ENCODE results near the gene TSPAN18. TPM values are rescaled to one million over a fixed set of nuclear protein-coding genes. Genes with fewer than 3 reads are reported as not detected.

Gene TSPAN18
- total and polyA plus RNA-seq, 10 of the 15 experiments (the other 5 are each of a cell fraction or from before 2014, with no cell fraction given), result 0.02 to 0.77 (median 0.13) TPM; not detected in 1

DNA sequence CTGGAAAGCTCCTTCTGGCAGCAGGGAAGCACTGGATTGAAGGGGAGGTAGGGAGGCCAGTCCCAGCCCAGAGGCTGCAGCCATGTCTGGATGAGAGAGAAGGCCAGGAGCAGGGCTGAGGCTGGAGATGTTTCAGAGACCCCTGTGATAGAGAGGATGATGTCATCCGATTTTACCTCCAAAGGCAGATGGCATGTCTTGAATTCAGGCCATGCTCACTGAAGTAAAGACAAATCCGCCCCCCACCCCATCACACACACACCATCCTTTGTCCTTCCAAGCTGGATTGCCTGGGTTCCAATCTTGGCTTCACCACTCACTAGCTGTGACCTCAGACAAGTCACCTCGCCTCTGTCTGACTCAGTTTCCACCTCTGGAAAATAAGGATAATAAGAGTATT is 176.8 kb downstream of the TSPAN18 start:
- ChIA-PET POLR2A (no interaction called here), CTCF (interaction anchor here (1.0 to 2.3 kb wide), 2 partner anchors 8 to 80 kb away, joined by 3 to 13 read pairs; no protein-coding TSS in a partner anchor), RAD21 (ENCODE audit: unreplicated experiment) (no interaction called here), SMC1A (ENCODE audit: uncharacterized antibody, unreplicated experiment) (no interaction called here)
- BruUV-seq (replicated peaks), result no TSS peak
- Histone ChIP-seq H3K36me3 (ENCODE audit: control insufficient read depth in 2 of 2, insufficient read depth in 2 of 2, low read length in 1 of 2) (no peaks in the 10 kb centered on the region), H2AFZ (ENCODE audit: control insufficient read depth, low read depth, low read length) (no peak overlapping the region), H3K27ac (ENCODE audit: control insufficient read depth, insufficient read depth) (no peak overlapping the region), H3K4me3 (no peak overlapping the region), H3K27me3 (replicated peaks in 1 of 2; ENCODE audit: control insufficient read depth in 2 of 2, insufficient read depth in 2 of 2, low read length in 1 of 2) (peaks cover 0 to 3% of the 10 kb centered on the region in 2 experiments; a peak in 1 of 4 replicates), H3K4me2 (ENCODE audit: control insufficient read depth, insufficient read depth) (no peak overlapping the region), H3K9me3 (replicated peaks; ENCODE audit: control insufficient read depth, insufficient read depth, low read length) (no peaks in the 10 kb centered on the region; the same call in 2 of the 3 replicates), H4K20me1 (ENCODE audit: control insufficient read depth, insufficient read depth) (no peaks in the 10 kb centered on the region), H3K4me1 (ENCODE audit: control insufficient read depth, insufficient read depth, low read length) (no peaks in the 10 kb centered on the region), H3K79me2 (ENCODE audit: control insufficient read depth, insufficient read depth, low read length) (no peaks in the 10 kb centered on the region), H3K9ac (ENCODE audit: control insufficient read depth, insufficient read depth, low read length) (no peak overlapping the region)
- FAIRE-seq (no peak), ATAC-seq (no peak), DNase-seq (ENCODE audit: low read depth, low spot score) (no peak)
- WGBS (ENCODE audit: insufficient coverage, insufficient replicate concordance, low lambda C conversion rate, missing lambda C conversion rate), result 7% methylated on average over 3 of the region's 3 CpGs
- TF ChIP-seq, protein P1, sequence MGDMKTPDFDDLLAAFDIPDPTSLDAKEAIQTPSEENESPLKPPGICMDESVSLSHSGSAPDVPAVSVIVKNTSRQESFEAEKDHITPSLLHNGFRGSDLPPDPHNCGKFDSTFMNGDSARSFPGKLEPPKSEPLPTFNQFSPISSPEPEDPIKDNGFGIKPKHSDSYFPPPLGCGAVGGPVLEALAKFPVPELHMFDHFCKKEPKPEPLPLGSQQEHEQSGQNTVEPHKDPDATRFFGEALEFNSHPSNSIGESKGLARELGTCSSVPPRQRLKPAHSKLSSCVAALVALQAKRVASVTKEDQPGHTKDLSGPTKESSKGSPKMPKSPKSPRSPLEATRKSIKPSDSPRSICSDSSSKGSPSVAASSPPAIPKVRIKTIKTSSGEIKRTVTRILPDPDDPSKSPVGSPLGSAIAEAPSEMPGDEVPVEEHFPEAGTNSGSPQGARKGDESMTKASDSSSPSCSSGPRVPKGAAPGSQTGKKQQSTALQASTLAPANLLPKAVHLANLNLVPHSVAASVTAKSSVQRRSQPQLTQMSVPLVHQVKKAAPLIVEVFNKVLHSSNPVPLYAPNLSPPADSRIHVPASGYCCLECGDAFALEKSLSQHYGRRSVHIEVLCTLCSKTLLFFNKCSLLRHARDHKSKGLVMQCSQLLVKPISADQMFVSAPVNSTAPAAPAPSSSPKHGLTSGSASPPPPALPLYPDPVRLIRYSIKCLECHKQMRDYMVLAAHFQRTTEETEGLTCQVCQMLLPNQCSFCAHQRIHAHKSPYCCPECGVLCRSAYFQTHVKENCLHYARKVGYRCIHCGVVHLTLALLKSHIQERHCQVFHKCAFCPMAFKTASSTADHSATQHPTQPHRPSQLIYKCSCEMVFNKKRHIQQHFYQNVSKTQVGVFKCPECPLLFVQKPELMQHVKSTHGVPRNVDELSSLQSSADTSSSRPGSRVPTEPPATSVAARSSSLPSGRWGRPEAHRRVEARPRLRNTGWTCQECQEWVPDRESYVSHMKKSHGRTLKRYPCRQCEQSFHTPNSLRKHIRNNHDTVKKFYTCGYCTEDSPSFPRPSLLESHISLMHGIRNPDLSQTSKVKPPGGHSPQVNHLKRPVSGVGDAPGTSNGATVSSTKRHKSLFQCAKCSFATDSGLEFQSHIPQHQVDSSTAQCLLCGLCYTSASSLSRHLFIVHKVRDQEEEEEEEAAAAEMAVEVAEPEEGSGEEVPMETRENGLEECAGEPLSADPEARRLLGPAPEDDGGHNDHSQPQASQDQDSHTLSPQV (IDR thresholded peaks at IDR 0.05), result no peak
- TF ChIP-seq NRF1 (conservative IDR thresholded peaks at IDR 0.05; ENCODE audit: low read depth, low read length) (no peak), SRF (IDR thresholded peaks at IDR 0.05; ENCODE audit: low read depth in 2 of 2, low read length in 2 of 2) (no peak)
- intact Hi-C loops (cut with micrococcal nuclease; ENCODE audit: unreplicated experiment), result no loop called here
- in situ Hi-C loops (cut with MboI), result no loop called here
